Kidney (tissue), 14 donors: ENCODE data around the gene SDF2. TPM values are rescaled to one million over a fixed set of nuclear protein-coding genes. Genes with fewer than 3 reads are reported as not detected.

Source experiments
- DNase-seq, 5 donors: peaks; one replicate each; pipeline ENCODE4 v3.0.0-alpha.2; 2013 to 2020
- FAIRE-seq: peaks from 2 replicates; lab custom pipeline; 2012; peaks lifted over from hg19 to GRCh38; lab: Jason Lieb, UNC
- H3K27ac ChIP-seq, 2 donors: one replicate each; pipeline ENCODE4 v1.7.0; 2013; ENCODE audit warnings: low read depth in 2 of 2, low read length in 2 of 2, inconsistent platforms in 1 of 2
- H3K27me3 ChIP-seq: one replicate; pipeline ENCODE4 v1.7.1; 2013; ENCODE audit warnings: low read length, inconsistent platforms; ENCODE audit not compliant: control insufficient read depth, insufficient read depth
- H3K36me3 ChIP-seq, 3 donors: one replicate each; pipeline versions ENCODE4 v1.7.0 to v1.7.1; 2013; ENCODE audit warnings: low read length in 3 of 3, control low read depth in 1 of 3, inconsistent platforms in 1 of 3; ENCODE audit not compliant: insufficient read depth in 3 of 3, control insufficient read depth in 2 of 3
- H3K4me1 ChIP-seq, 3 donors: one replicate each; pipeline versions ENCODE4 v1.7.0 to v1.7.1; 2013; ENCODE audit warnings: low read length in 3 of 3, inconsistent platforms in 1 of 3, low read depth in 1 of 3; ENCODE audit not compliant: control insufficient read depth in 2 of 3, insufficient read depth in 2 of 3
- H3K4me3 ChIP-seq, 3 donors: one replicate each; pipeline versions ENCODE4 v1.7.0 to v1.8.1; 2013; ENCODE audit warnings: low read length in 3 of 3, control low read depth in 1 of 3, inconsistent platforms in 1 of 3
- H3K9ac ChIP-seq, 3 donors: one replicate each; pipeline versions ENCODE4 v1.7.0 to v1.7.1; 2013; ENCODE audit warnings: low read length in 3 of 3, control low read depth in 1 of 3, inconsistent platforms in 1 of 3
- H3K9me3 ChIP-seq, 3 donors: one replicate each; pipeline versions ENCODE4 v1.7.0 to v1.7.1; 2013; ENCODE audit warnings: low read length in 3 of 3, control low read depth in 1 of 3, inconsistent platforms in 1 of 3; ENCODE audit not compliant: control insufficient read depth in 2 of 3, insufficient read depth in 1 of 3
- CTCF ChIP-seq: IDR thresholded peaks from 3 replicates; pipeline ENCODE4 v1.5.1; 2012; ENCODE audit warnings: mild to moderate bottlenecking, moderate library complexity, borderline replicate concordance; ENCODE audit not compliant: insufficient read depth; ENCODE audit errors: extremely low read depth
- intact Hi-C: fragments of 100-400 bp; cut with DNase I; formaldehyde crosslinking; loops from one replicate; pipeline ENCODE4 v1.11.1; 2022
- polyA plus RNA-seq: library from polyadenylated mRNA; stranded (reverse); fragments of 350-450 nt; fragmentation: Illumina TruSeq; extraction: RNeasy Lipid Tissue Mini Kit (QIAGEN cat#74804); gene quantifications from one replicate; pipeline ENCODE4 v1.2.3, GENCODE V29; 2014; ENCODE audit warnings: low read depth, low replicate concordance; ENCODE audit not compliant: insufficient read depth
- total RNA-seq: library from RNA; stranded (reverse); fragmentation: NEBNext Ultra II Directional; extraction: Animal tissue kit (Norgen Biotek cat#: 25700); gene quantifications from one replicate; pipeline ENCODE4 v1.2.1, GENCODE V29; 2021
- donor health status: control.
- donor health status: control.
- donor health status: control.
- donor health status: control.
- donor health status: control.
- donor health status: DM: yes; HTN: yes; CAD: no.
- donor health status: Normal renal cell carcinoma (clear cell type).

Gene SDF2
- total and polyA plus RNA-seq, 2 donors from 2014 or later, result 54.3 to 101 TPM

- TF ChIP-seq CTCF, result peak; percentile 32
- Histone ChIP-seq H3K9me3 (no peaks in the 10 kb centered on the region), H3K27me3 (no peaks in the 10 kb centered on the region), H3K36me3 (peaks cover 17 to 82% (median 62%) of the 10 kb centered on the region in 3 donors), H3K4me1 (peaks cover 0 to 3% (median 0%) of the 10 kb centered on the region in 3 donors), H3K4me3 (no peak overlapping the region), H3K27ac (no peak overlapping the region), H3K9ac (no peak overlapping the region)
- DNase-seq (peak in 4 of 5 donors; percentile 20 to 75 (median 52)), FAIRE-seq (no peak)
- intact Hi-C loops, result no loop called here
Measured at GRCh38 chr17:28684963-28685362, 23.3 kb upstream of the SDF2 start.

GRCh38 chr17:28682655-28683054 lies 20.9 kb upstream of the SDF2 start:
- Histone ChIP-seq H3K4me3 (no peak overlapping the region), H3K27ac (peak overlapping the region in 1 of 2 donors; percentile 11), H3K36me3 (peaks cover 19 to 77% (median 57%) of the 10 kb centered on the region in 3 donors), H3K9ac (peak overlapping the region in 1 of 3 donors; percentile 17), H3K4me1 (peaks cover 0 to 3% (median 0%) of the 10 kb centered on the region in 3 donors), H3K9me3 (no peaks in the 10 kb centered on the region), H3K27me3 (no peaks in the 10 kb centered on the region)
- TF ChIP-seq CTCF, result no peak
- DNase-seq (peak in 1 of 5 donors; percentile 36), FAIRE-seq (no peak)
- intact Hi-C loops, result no loop called here

GRCh38 chr17:28675980-28676379 lies 14.3 kb upstream of the SDF2 start:
- Histone ChIP-seq H3K36me3 (peaks cover 12 to 82% (median 69%) of the 10 kb centered on the region in 3 donors), H3K9me3 (no peaks in the 10 kb centered on the region), H3K27me3 (no peaks in the 10 kb centered on the region), H3K27ac (no peak overlapping the region), H3K4me3 (no peak overlapping the region), H3K4me1 (no peaks in the 10 kb centered on the region), H3K9ac (no peak overlapping the region)
- DNase-seq (peak in 1 of 5 donors; percentile 16), FAIRE-seq (no peak)
- intact Hi-C loops, result no loop called here
- TF ChIP-seq CTCF, result peak; percentile 24

DNA sequence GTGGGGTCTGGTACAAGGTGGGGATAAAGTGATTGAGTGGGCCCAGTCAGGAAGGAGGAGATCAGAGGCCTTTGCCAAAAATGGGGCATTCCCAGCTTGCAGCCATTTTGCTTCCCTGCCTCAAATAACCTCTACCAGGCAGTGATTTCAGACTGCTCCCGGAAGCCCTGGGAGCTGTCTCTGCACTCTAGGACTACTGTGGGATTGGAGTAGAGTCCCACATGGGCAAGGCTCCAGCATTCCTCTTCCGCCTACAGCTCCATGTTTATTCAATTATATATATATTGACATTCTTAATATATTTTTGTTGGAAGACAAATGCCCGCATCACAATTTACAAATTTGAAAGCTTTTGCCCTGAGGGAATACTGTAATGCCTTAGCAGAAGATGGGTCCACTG lies 13.8 kb upstream of the SDF2 start:
- FAIRE-seq (no peak), DNase-seq (no peak)
- no peaks in the 10 kb centered on the region for H3K27me3 ChIP-seq
- no peak for TF ChIP-seq CTCF
- no peak overlapping the region for H3K9ac ChIP-seq
- peaks cover 14 to 79% (median 70%) of the 10 kb centered on the region in 3 donors for H3K36me3 ChIP-seq
- H3K4me1 ChIP-seq, result no peaks in the 10 kb centered on the region
- no peaks in the 10 kb centered on the region for H3K9me3 ChIP-seq
- intact Hi-C loops, result no loop called here
- no peak overlapping the region for H3K4me3 ChIP-seq
- no peak overlapping the region for H3K27ac ChIP-seq
